Neuronal stem cell (in vitro differentiated cells): ENCODE measurements around the gene KLF2.

Experiments
- DNase-seq: peaks from one replicate; pipeline ENCODE4 v3.0.0-alpha.2; 2013; ENCODE audit warnings: low spot score
- H2AFZ ChIP-seq: one replicate; pipeline ENCODE4 v1.6.1; 2013; ENCODE audit warnings: mild to moderate bottlenecking, low read length, inconsistent platforms
- H2AK5ac ChIP-seq: 2 replicates; pipeline ENCODE4 v1.6.1; 2013; ENCODE audit warnings: low read depth, mild to moderate bottlenecking, inconsistent platforms, low read length, moderate library complexity, mixed read lengths
- H2BK120ac ChIP-seq: 2 replicates; pipeline ENCODE4 v1.6.1; 2013; ENCODE audit warnings: low read depth, mild to moderate bottlenecking, inconsistent platforms, low read length, moderate library complexity, mixed read lengths
- H2BK12ac ChIP-seq: one replicate; pipeline ENCODE4 v1.6.1; 2013; ENCODE audit warnings: low read length, inconsistent platforms
- H2BK15ac ChIP-seq: 2 replicates; pipeline ENCODE4 v1.6.1; 2013; ENCODE audit warnings: mild to moderate bottlenecking, low read length, inconsistent platforms, mixed read lengths
- H2BK5ac ChIP-seq: one replicate; pipeline ENCODE4 v1.6.1; 2013; ENCODE audit warnings: inconsistent platforms, mild to moderate bottlenecking, low read length, moderate library complexity
- H3K14ac ChIP-seq: one replicate; pipeline ENCODE4 v1.6.1; 2013; ENCODE audit warnings: low read length, inconsistent platforms
- H3K18ac ChIP-seq: 2 replicates; pipeline ENCODE4 v1.6.1; 2013; ENCODE audit warnings: low read length, inconsistent platforms
- H3K23ac ChIP-seq: 2 replicates; pipeline ENCODE4 v1.6.1; 2013; ENCODE audit warnings: low read depth, mild to moderate bottlenecking, mixed read lengths, low read length, inconsistent platforms; ENCODE audit not compliant: poor library complexity
- H3K27ac ChIP-seq: replicated peaks from 3 replicates; pipeline ENCODE4 v1.5.1; 2013; ENCODE audit warnings: low read length, inconsistent platforms
- H3K27me3 ChIP-seq, 3 experiments: 2 replicates each; pipeline ENCODE4 v1.6.1; 2013; ENCODE audit warnings: low read length in 3 of 3, mild to moderate bottlenecking in 2 of 3, inconsistent platforms in 1 of 3, low read depth in 1 of 3, mixed read lengths in 1 of 3, moderate library complexity in 1 of 3; ENCODE audit not compliant: control insufficient read depth in 3 of 3, insufficient read depth in 3 of 3
- H3K36me3 ChIP-seq, 2 donors: replicated peaks in 1 of 2; 2 replicates each; pipeline ENCODE4 v1.6.1; 2013; ENCODE audit warnings: low read length in 2 of 2; ENCODE audit not compliant: control insufficient read depth in 2 of 2, insufficient read depth in 2 of 2
- H3K4ac ChIP-seq: 2 replicates; pipeline ENCODE4 v1.6.1; 2013; ENCODE audit warnings: inconsistent platforms, mild to moderate bottlenecking, low read length, moderate library complexity
- H3K4me1 ChIP-seq, 2 donors: 1 replicate in 1 of 2; 2 replicates in 1 of 2; pipeline ENCODE4 v1.6.1; 2013; ENCODE audit warnings: low read length in 2 of 2, low read depth in 1 of 2; ENCODE audit not compliant: control insufficient read depth in 2 of 2, insufficient read depth in 1 of 2
- H3K4me2 ChIP-seq: one replicate; pipeline ENCODE4 v1.6.1; 2013; ENCODE audit warnings: mild to moderate bottlenecking, low read length, inconsistent platforms; ENCODE audit not compliant: insufficient read depth, poor library complexity, severe bottlenecking
- H3K4me3 ChIP-seq, 2 donors: 2 replicates each; pipeline ENCODE4 v1.5.1; 2013; ENCODE audit warnings: low read length in 2 of 2, mild to moderate bottlenecking in 2 of 2, inconsistent platforms in 1 of 2, moderate library complexity in 1 of 2
- H3K79me1 ChIP-seq: one replicate; pipeline ENCODE4 v1.6.1; 2013; ENCODE audit warnings: low read depth, mild to moderate bottlenecking, inconsistent platforms, low read length, moderate library complexity
- H3K9ac ChIP-seq: one replicate; pipeline ENCODE4 v1.6.1; 2013; ENCODE audit warnings: mild to moderate bottlenecking, low read depth, low read length, inconsistent platforms; ENCODE audit not compliant: poor library complexity
- H3K9me3 ChIP-seq, 2 donors: replicated peaks in 1 of 2; 2 replicates each; pipeline versions ENCODE3 to v1.6.1; 2013; ENCODE audit warnings: low read length in 2 of 2, mild to moderate bottlenecking in 2 of 2, inconsistent platforms in 1 of 2, low read depth in 1 of 2, mixed read lengths in 1 of 2, moderate library complexity in 1 of 2; ENCODE audit not compliant: control insufficient read depth in 2 of 2, insufficient read depth in 1 of 2
- H4K8ac ChIP-seq: one replicate; pipeline ENCODE4 v1.6.1; 2013; ENCODE audit warnings: low read depth, mild to moderate bottlenecking, inconsistent platforms, low read length, moderate library complexity
- H4K91ac ChIP-seq: one replicate; pipeline ENCODE4 v1.6.1; 2013; ENCODE audit warnings: low read length, low read depth, mild to moderate bottlenecking, inconsistent platforms; ENCODE audit not compliant: poor library complexity
- WGBS, 2 donors: extraction: QIAGEN DNeasy Blood & Tissue Kit; methylation state at CpG; one replicate each; pipeline ENCODE4 v1.1.7; 2013; ENCODE audit warnings: missing lambda C conversion rate in 2 of 2, mixed read lengths in 1 of 2; ENCODE audit not compliant: insufficient read length in 2 of 2, insufficient replicate concordance in 1 of 2; ENCODE audit errors: extremely low coverage in 2 of 2; 5-methylcytosine and 5-hydroxymethylcytosine counted together

Gene KLF2

GRCh38 chr19:16367261-16367683, 42.6 kb downstream of the KLF2 start:
- Histone ChIP-seq H4K91ac (no peak overlapping the region), H3K27ac (no peak overlapping the region), H2BK15ac (no peak overlapping the region), H3K9me3 (peaks cover 0 to 1% of the 10 kb centered on the region in 2 donors), H3K23ac (no peak overlapping the region), H3K4me3 (no peak overlapping the region), H3K4me1 (peaks cover 0 to 4% of the 10 kb centered on the region in 2 donors), H3K36me3 (peaks cover 8 to 26% of the 10 kb centered on the region in 2 donors), H2BK120ac (no peak overlapping the region), H3K18ac (no peak overlapping the region), H2BK12ac (no peak overlapping the region), H3K4ac (no peak overlapping the region), H2AK5ac (no peak overlapping the region), H3K79me1 (no peaks in the 10 kb centered on the region), H2BK5ac (no peak overlapping the region), H3K9ac (no peak overlapping the region), H3K14ac (no peak overlapping the region), H2AFZ (no peak overlapping the region), H4K8ac (no peak overlapping the region), H3K27me3 (peaks cover 0 to 2% (median 0%) of the 10 kb centered on the region in 3 experiments), H3K4me2 (no peak overlapping the region)
- DNase-seq = no peak
- no CpG with 5 or more reads among the region's 10 CpGs for WGBS, 2 donors

- Histone ChIP-seq H3K4me3 (peak overlapping the region in 1 of 2 donors; percentile 66), H3K9me3 (peaks cover 0 to 1% of the 10 kb centered on the region in 2 donors), H3K4ac (no peak overlapping the region), H3K4me2 (no peak overlapping the region), H3K79me1 (no peaks in the 10 kb centered on the region), H3K23ac (no peak overlapping the region), H4K8ac (no peak overlapping the region), H3K36me3 (peaks cover 6 to 37% of the 10 kb centered on the region in 2 donors), H2AFZ (no peak overlapping the region), H3K9ac (peak overlapping the region; percentile 78), H3K27me3 (peaks cover 0 to 2% (median 0%) of the 10 kb centered on the region in 3 experiments), H3K18ac (no peak overlapping the region), H2BK5ac (no peak overlapping the region), H2BK15ac (no peak overlapping the region), H3K4me1 (peaks cover 0 to 4% of the 10 kb centered on the region in 2 donors), H2BK120ac (no peak overlapping the region), H3K27ac (no peak overlapping the region), H2BK12ac (no peak overlapping the region), H2AK5ac (no peak overlapping the region), H3K14ac (no peak overlapping the region), H4K91ac (peak overlapping the region; percentile 1)
- no peak for DNase-seq
- WGBS, 2 donors = no CpG with 5 or more reads among the region's 18 CpGs
Measured at GRCh38 chr19:16368385-16369305, 44.0 kb downstream of the KLF2 start.

- peaks cover 0 to 4% of the 10 kb centered on the region in 2 donors for H3K4me1 ChIP-seq
- H3K9me3 ChIP-seq = peaks cover 0 to 1% of the 10 kb centered on the region in 2 donors
- no peak overlapping the region for H3K23ac ChIP-seq
- H3K4me3 ChIP-seq = no peak overlapping the region
- no peak overlapping the region for H2BK120ac ChIP-seq
- no peak overlapping the region for H2BK12ac ChIP-seq
- no peak overlapping the region for H3K4ac ChIP-seq
- no peak overlapping the region for H3K18ac ChIP-seq
- H2AK5ac ChIP-seq = no peak overlapping the region
- H3K9ac ChIP-seq = no peak overlapping the region
- no peak for DNase-seq
- no peak overlapping the region for H3K4me2 ChIP-seq
- H3K36me3 ChIP-seq = peaks cover 9 to 39% of the 10 kb centered on the region in 2 donors
- H3K27ac ChIP-seq = no peak overlapping the region
- H3K79me1 ChIP-seq = no peaks in the 10 kb centered on the region
- no peak overlapping the region for H4K8ac ChIP-seq
- no peak overlapping the region for H3K14ac ChIP-seq
- H2BK15ac ChIP-seq = no peak overlapping the region
- H2AFZ ChIP-seq = no peak overlapping the region
- H2BK5ac ChIP-seq = no peak overlapping the region
- H4K91ac ChIP-seq = no peak overlapping the region
- peaks cover 0 to 2% (median 0%) of the 10 kb centered on the region in 3 experiments for H3K27me3 ChIP-seq
- WGBS, 2 donors = no CpG with 5 or more reads among the region's 3 CpGs
Measured at GRCh38 chr19:16369306-16369663, 44.7 kb downstream of the KLF2 start.
